Cortex of kidney (tissue), 1 donor: ENCODE measurements around the gene ST6GALNAC3.

Experiments used
- DNase-seq: peaks from one replicate; lab custom pipeline; 2025; lab: John Stamatoyannopoulos, UW

ST6GALNAC3 gene

DNA sequence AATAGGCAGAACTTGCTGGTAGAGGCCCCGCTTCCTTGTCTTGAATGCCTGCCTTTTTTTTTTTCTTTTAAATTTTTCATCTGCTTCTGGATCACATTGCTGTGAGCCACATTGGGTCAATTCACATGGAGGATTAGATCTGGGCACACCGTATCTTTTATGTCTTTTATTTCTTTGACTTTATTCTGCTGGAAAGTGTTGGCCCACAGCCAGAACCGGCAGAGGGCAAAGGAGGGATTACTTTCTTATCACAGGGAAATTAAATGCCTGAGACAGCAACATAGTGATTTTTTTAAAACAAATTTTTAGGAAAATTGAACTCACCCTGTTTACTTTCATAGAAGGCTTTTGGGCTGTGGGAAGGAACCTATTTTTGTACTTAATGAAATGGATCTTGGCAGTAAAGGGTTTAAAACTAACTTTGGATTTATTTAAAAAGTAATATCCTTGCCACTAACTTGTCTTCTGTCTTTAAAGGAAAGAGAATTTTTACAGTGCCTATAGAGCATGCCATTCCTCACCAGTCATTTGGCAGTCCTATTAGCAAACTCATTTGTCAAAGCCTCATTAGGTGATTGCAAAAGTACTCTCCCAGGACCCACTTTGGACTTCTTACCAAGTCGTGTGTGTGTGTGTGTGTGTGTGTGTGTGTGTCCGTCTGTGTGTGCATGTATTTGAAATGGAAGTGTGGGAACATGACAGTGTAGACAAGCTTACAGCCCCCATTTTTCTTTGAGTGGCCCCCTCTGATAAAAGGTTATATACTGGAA is 68.4 kb downstream of the ST6GALNAC3 start:
- no peak for DNase-seq

DNA sequence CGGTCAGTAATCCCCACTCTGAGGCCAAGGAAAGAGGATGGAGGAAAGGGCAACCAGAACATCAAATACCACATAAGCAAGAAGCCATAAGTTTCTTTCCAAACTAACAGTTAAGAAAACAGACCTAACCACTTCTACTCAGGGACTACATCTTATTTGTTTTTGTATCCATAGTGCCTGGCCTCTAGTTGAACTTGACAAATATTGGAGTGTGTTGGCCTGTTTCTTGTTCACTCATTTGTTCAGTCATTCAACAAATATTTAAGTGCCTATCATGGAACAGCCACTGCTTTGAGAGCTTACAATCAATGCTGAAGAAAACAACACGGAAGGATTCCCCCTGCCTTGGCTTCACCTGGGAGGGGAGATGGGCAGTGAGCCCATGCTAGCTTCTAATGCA is 69.7 kb downstream of the ST6GALNAC3 start:
- DNase-seq: no peak

DNA sequence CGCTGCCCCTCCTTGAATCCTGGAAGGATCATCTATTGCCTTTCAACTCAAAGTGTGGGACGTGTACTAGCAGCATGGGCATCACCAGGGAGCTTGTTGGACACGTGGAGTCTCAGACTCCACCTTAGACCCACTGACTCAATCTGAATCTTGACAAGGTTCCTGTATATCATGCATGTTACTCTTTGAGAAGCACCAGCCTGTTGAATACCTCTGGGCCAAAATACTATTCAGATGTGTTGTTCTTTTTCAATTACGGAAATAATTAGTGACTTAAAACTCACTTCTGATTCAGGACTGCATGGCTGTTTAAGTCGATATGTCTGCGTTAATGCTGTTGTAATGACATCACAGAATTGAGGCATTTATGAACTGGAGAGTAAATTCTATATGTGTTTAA is 70.8 kb downstream of the ST6GALNAC3 start:
- DNase-seq: no peak

DNA sequence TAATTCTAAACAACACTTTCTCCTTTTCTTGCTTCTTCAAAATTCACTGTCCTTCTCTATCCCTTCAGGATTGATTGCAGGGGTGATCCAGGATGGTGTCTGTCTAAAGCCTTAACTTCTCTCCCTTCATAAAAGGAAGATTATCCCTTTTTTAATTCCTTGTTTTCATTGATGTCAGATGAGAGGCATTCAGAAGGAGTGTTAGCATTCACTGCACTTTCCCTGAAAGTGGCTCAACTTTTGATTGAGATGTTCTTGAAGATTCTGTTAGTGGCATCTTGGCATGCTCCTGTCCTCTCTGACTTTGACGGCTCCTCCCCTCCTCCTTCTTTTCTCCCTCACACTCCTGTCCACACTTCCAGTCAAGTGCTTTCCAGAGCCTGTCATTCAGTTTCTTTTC is 71.6 kb downstream of the ST6GALNAC3 start:
- DNase-seq: no peak

DNA sequence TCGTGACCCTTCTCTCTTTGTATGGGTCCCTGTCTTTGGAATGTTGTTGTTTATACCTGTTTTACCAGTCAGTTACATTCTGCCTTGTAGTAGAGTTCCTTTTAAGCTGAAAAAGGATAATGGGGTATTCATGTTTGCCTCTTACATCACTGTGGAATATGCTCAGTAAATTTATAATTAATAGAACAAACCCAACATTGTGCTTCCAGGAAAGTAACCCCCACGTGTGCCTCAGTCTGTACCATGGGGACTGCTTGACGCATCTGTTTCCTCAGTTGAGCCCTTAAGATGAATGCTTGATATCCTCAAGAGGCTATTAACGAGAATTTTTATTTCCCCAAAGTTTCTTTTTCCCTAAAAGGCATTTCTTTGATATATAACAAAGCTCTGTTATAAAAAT is 73.4 kb downstream of the ST6GALNAC3 start:
- DNase-seq: no peak

DNA sequence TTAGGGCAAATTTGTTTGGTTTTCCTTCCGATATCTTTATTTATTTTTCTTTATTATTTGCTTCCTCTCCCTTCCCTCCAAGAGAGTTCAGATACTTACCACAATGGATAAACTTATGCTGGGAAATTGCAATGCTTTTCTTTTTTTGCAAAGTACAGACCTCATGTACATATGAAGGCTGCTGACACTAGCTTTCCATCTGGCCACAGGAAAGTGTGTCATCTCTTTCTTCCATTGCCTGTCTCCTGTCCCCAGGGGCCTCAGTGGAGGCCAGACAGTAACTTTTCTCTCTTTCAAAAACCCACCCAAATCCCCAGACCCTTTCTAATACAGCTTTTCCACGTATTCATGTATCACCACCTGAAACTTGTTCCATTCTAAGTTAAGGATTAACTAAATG is 73.9 kb downstream of the ST6GALNAC3 start:
- DNase-seq: no peak

DNA sequence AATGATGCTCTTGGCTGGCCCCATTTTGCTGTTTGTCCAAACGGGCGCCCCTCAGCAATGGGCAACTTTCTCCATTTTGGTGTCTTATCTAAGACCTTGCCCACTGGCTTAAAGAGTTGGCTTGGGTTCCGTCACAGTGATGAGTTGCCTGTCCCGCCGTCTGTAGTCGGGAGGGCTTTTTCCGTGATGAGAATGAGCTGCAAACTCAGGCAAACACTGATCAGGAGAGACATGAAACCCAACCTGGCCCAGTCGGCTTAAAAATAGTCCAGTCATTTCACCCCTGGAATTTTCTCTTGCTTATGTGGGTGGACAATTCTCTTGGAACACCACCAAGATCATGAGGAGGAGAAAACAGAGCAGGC is 79.3 kb downstream of the ST6GALNAC3 start:
- DNase-seq: no peak

DNA sequence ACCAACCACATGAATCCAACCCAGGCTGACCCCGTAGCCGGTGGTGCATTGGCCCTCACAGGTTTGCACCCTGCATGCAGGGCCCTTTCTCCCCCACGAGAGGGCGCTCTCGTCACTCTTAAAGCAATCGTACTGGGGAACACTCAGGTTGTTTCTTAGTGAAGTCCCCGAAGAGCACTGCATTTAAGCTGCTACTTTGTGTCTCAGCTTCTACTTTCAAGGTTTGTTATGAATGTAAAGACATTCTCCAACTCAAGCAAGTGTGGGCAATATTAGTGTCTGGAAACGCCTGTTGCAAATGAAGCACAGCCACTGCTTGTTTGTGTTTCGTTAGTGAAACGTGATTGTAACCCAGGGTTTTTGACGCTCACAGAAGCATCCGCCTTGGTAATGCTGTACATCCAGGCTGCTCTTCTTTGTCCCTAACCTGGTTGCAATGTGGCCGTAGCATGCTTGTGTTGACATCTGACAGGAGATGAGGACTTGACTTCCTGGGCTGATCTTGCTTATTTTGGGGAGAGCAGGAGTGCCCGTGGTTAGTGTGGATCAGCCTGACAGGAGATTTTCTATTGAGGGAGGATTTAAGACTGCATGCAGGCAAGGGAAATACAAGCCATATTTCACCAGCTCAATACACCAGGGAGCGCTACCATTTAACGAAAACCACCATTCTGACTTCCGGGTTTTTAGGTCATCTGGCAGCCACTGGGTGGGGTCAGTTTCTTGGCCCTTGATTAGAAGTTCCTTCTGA is 79.8 kb downstream of the ST6GALNAC3 start:
- DNase-seq: no peak

DNA sequence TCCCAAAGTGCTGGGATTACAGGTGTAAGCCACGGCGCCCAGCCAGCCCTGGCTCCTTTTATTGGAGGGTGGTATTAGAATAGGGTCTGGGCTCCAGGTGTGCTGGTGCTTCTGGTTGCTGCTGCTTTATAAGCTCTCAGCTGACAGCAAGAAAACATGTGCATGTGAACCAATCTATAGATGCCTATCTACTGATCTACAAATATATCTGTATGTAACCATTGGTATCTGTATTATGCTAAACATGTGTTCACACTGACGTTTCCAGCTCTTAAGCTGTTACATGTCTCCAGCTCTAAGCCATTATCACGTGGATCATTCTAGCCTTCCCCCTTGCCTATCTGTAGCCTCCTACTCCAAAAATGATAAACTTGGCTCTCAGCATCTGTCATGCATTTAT is 82.4 kb downstream of the ST6GALNAC3 start:
- DNase-seq: no peak

DNA sequence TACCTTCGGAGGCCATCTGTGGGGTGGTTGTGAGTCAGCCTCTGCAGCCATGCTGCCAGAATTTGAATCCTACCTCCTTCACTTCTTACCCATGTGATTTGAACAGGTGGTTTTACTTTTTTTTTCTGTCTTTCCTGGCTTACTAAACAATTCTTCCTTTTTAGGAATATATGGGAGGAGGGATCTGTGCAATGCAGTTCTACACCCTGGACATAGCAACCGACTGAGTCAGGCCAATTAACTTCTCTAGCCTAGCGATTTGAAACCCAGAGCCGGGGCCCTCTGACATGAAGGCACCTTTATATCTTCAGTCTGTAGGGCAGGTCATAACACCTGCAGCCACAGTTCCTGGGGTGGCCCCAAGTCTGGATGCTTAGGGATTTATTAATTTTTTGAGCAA is 83.6 kb downstream of the ST6GALNAC3 start:
- DNase-seq: no peak

DNA sequence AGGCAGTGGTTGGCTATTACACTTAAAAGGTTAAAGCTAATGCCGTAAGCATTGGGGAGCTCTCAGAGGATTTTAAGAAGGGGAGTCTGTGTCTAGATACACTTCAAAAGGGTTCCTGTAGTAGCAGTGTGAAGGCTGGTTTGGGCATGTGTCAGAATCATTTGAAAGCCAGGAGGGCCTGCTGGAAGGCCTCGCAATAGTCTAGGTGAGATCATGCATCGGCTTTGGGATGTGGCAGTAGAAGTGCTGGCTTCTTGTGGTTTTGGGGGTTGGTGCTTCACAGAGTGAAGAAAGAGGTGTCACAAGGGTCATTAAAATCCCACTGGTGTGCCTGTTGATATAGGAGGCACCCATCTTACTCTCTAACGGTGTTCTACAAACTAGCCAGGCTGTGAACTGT is 85.7 kb downstream of the ST6GALNAC3 start:
- no peak for DNase-seq

DNA sequence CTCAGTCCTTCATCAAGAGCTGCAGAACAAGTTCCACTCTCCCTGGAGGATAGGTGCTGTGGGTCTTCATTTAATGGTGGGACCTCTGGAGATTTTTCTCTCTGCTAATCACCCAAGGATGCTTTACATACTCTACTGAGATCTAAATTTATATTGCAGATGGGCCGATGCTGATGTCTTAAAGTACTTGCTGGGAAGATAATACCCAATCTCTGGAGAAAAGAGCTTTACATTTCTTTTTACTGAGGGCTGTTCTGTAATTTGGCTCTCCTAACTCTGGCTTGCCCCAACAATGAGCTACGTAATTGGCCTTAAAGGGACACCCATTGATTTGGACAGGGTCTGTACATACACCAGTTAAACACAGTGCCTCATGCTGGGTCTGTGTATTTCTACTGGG is 86.9 kb downstream of the ST6GALNAC3 start:
- no peak for DNase-seq

DNA sequence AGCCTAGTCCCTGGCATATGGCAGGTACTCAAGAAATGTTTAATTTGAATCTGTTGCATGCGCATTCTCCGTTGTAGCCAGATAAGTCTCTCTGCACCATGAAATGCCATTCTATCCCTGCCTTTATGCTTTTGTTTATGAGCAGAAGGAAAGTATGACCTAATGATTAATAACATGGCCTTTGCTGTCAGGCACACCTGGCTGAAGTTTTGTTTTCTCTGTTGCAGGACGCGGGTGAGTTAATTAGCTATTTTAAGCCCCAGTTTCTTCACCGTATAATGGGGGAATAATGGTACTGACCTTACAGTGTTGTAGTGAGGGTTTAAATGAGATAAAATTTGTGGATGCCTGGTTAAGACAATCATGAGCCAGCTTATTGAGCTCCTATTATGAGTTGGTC is 87.7 kb downstream of the ST6GALNAC3 start:
- DNase-seq: no peak

DNA sequence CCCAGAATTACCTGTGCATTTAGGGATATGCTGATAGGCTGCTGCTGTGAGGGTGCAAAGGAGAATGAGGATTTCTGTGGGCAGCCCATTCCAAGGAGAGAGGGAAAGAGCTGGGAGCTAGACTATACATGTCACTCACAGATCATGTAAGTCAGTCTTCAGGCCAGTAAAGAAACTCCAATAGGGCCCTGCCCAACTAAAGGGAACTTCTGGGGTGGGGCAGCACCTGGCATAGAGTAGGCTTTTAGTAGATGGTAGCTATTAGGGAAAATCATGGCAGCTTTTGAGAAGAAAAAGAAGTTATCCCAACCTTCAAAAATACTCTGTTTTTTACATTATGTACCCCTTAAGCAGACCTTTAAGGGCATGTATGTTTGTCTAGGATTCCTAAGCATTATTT is 89.6 kb downstream of the ST6GALNAC3 start:
- DNase-seq: no peak

DNA sequence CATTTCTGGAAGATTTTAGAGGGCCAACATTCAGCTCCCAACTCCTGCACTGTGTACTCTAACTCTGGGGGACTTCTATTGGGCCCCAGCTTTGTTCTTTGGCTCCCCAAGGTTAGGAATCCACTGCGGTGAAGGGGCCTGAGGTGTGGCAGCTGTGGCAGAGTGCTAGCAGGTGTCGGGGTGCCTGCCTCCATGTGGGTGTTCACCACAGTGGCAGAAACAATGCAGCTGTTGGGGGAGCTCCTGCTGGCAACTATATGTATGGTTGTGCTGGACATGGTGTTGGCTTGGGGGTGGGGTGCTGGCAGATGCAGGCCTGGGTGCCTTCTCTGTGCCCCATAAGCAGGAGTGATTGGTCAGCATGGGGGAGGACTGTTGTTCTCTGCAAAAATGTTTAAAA is 95.5 kb downstream of the ST6GALNAC3 start:
- no peak for DNase-seq

DNA sequence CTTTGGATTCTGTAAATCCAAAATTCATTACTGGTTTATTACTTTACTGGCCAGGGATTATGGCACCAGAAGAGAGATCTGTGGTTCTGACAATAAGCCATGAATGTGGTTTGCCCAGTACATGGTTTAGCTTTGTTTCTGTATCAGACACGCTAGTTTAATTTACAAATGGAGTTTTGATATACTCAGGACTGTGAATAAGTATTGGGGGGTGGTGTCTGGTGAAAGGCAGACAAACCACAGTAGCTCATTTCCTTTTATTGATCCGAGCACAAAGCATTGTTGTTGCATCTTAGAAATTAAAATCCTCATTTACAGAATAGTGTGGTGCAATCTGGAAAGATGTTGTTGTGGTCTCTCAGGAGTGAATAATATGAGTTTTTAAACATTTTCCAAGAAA is 96.0 kb downstream of the ST6GALNAC3 start:
- DNase-seq: no peak

DNA sequence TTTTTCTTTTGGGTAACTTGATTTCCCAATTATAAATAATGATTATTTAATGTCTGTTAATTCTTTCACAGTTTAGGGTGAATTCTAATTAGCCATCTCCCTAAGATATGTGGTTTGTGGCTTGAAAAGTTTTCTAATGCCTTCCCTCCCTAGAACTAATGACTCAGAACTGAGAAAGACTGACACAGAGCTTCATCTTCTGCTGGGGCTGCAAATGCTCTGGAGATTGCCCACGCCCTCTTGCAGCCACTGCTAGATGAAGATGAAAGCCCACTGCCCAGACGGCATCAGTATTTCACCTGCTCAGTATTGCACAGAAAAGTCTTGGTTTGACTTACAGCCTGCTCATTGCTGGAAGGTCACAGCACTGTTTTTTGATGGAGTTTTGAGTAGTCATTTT is 101.5 kb downstream of the ST6GALNAC3 start:
- DNase-seq: no peak

DNA sequence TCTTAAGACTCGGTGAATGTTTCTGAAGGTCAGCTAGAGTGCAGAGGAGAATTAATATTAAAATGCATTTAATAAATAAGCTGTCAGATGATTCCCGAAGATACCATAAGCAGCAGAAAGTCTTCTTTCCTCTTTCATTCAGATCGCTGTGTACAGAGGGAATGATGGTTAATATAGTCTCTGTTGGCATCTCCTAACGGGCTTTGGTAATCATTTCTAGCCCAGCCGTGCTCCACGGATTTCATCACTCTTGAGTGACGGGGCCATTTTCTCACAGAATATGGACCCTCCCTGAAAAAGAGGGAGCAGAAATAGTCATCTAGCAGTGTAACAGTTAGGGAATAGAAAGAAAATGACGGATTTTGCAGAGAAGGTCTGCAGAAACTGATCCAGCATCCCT is 103.1 kb downstream of the ST6GALNAC3 start:
- DNase-seq: no peak

DNA sequence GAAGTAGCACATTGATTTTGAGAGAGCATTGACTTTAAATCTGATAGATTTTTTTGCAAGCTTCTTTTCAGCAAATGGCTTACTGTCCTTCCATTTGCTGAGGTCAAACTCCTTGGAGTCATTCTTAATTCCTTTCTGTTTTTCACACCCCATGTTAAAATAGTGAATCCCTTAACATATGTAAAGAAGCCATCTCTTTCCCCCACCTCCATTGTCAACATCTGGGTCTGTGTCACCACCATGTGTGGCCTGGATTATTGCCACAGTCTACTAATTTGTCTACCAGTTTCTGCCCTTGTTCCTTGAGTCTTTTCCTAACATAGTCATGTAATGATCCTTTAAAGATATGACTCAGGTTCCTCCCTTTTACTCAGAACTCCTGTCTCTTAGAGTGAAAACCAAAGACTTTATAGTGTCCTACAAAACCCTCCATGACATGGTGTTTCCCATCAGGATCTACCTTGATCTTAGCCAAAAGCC is 104.7 kb downstream of the ST6GALNAC3 start:
- no peak for DNase-seq

DNA sequence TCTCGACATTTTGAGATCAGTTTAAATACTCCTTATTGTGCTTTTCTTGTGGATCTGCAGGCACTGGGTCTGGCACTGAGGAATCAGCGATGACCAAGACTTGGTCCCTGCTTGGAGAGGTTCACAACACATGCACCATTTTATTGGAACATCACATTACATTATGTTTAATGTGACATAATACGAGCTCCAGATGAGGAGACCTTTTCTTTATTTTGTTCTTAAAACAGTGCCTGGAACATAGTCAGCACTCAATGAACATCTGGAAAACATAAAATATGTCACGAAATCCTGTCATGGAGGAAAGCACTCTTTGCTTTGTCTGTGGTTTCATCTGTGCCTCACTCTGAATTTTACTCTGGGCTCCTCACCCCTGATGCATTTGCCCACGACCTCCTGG is 110.7 kb downstream of the ST6GALNAC3 start:
- DNase-seq: no peak

DNA sequence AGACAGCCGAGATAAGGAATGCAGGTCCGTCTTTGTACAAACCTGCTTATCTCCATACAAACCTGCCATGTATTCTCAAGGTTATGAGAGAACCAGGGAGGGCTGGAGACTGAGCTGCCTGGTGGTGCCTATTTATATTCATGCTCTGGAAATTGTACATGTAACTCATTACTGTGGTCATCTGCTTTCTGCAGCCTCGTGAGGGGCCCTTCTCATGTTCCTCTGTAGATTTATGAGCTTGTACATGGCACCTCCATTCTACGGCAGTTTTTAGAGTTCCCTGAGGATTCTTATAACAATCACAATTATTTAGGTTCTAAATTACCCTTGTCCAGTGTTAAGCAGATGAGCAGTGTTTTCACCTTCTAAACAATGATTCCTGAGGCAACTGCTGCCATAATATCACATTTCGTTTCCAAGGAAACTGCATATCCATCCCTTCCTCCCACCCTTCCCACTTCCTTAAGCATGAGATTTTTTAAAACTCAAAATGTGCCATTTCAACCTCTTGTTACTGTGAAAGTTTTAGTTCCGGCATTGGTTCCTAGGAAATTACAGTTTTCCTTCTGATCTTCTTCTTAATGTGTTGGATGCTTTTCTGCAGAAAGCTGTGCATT is 112.1 kb downstream of the ST6GALNAC3 start:
- no peak for DNase-seq

DNA sequence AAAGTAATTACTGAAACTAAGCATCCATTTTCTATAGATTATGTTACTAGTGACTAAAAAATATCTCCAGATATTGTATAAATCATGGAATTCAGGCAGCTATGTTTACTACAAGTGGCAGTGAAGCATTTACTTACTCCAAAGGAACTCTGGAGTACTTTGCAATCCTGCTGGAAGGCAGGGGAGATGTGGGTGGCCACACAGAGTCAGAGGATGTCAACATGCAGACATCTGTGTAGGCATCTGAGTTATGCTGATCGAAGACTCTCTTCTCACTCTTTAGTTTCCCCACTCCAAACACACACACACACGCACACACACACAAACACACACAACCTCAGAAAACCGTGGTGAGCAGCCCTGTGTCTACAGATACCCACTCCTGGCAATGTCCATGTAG is 112.9 kb downstream of the ST6GALNAC3 start:
- no peak for DNase-seq

DNA sequence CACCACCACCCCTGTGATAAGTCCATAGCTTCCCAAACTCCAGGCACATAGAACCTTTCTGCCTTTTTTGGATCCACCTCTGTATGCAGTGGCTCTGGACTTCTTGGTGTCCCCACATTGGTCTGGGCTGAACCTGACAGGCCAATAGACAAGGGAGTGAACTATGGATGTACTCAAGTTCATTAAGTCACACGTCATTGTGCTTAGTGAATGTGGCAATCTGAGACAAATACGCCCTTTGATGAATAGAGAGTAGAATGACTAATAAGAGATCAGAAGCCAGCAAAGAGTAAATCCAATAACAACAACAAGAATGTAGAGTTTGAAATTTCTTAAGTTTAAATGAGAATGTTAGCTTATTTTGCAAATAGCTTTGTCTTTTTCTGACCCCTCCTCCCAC is 114.8 kb downstream of the ST6GALNAC3 start:
- DNase-seq: no peak
